Muscle of leg (tissue), 11 donors: ENCODE data around the gene KCTD11. TPM values are rescaled to one million over a fixed set of nuclear protein-coding genes. Genes with fewer than 3 reads are reported as not detected.

ENCODE experiments used
- DNase-seq: peaks from one replicate; pipeline ENCODE4 v3.0.0; 2013
- H3K27ac ChIP-seq: one replicate; pipeline ENCODE4 v1.5.1; 2013; ENCODE audit warnings: mild to moderate bottlenecking, low read length, control low read depth
- H3K27me3 ChIP-seq: one replicate; pipeline ENCODE4 v1.6.1; 2013; ENCODE audit warnings: low read length; ENCODE audit not compliant: control insufficient read depth, insufficient read depth
- H3K36me3 ChIP-seq: one replicate; pipeline ENCODE4 v1.6.1; 2013; ENCODE audit warnings: low read length; ENCODE audit not compliant: control insufficient read depth, insufficient read depth
- H3K4me1 ChIP-seq: one replicate; pipeline ENCODE4 v1.6.1; 2013; ENCODE audit warnings: low read length; ENCODE audit not compliant: control insufficient read depth, insufficient read depth
- H3K4me3 ChIP-seq: one replicate; pipeline ENCODE4 v1.5.1; 2013; ENCODE audit warnings: low read length, control low read depth
- H3K9me3 ChIP-seq: replicated peaks from 2 replicates; pipeline ENCODE4 v1.6.1; 2013; ENCODE audit warnings: low read depth, low read length; ENCODE audit not compliant: control insufficient read depth
- WGBS: methylation state at CpG from one replicate; pipeline ENCODE4 v1.1.5; 2013; ENCODE audit warnings: missing lambda C conversion rate; ENCODE audit not compliant: insufficient coverage; 5-methylcytosine and 5-hydroxymethylcytosine counted together
- polyA plus RNA-seq, 8 donors: library from polyadenylated mRNA; unstranded; fragments of 120-200 nt; gene quantifications; one replicate each; pipeline versions ENCODE4 v1.2.1 to v1.2.3, GENCODE V29; 2013; ENCODE audit warnings: inconsistent platforms in 1 of 8, low replicate concordance in 1 of 8; ENCODE audit not compliant: insufficient read length in 8 of 8, insufficient read depth in 1 of 8
- total RNA-seq: library from RNA; stranded (reverse); fragments of 120-200 nt; gene quantifications from one replicate; pipeline ENCODE4 v1.2.4, GENCODE V29; 2013

KCTD11 gene
- total and polyA plus RNA-seq, 9 donors: 4.7 to 10.5 (median 7.8) TPM

GRCh38 chr17:7389924-7390910, 38.3 kb downstream of the KCTD11 start:
- H3K4me3 ChIP-seq: no peak overlapping the region
- no peaks in the 10 kb centered on the region for H3K27me3 ChIP-seq
- H3K36me3 ChIP-seq: peaks cover 49% of the 10 kb centered on the region
- WGBS: 67% methylated on average over 8 of the region's 19 CpGs
- H3K9me3 ChIP-seq: no peaks in the 10 kb centered on the region
- DNase-seq: no peak
- peaks cover 23% of the 10 kb centered on the region for H3K4me1 ChIP-seq
- no peak overlapping the region for H3K27ac ChIP-seq

- H3K9me3 ChIP-seq: no peaks in the 10 kb centered on the region
- peaks cover 49% of the 10 kb centered on the region for H3K36me3 ChIP-seq
- DNase-seq: no peak
- WGBS: 53% methylated on average over 2 of the region's 2 CpGs
- no peak overlapping the region for H3K4me3 ChIP-seq
- H3K27me3 ChIP-seq: no peaks in the 10 kb centered on the region
- H3K27ac ChIP-seq: no peak overlapping the region
- H3K4me1 ChIP-seq: peaks cover 24% of the 10 kb centered on the region
Measured at GRCh38 chr17:7391307-7391706, 39.3 kb downstream of the KCTD11 start.

- peaks cover 39% of the 10 kb centered on the region for H3K36me3 ChIP-seq
- H3K27ac ChIP-seq: no peak overlapping the region
- DNase-seq: no peak
- H3K4me1 ChIP-seq: peaks cover 24% of the 10 kb centered on the region
- 35% methylated on average over 31 of the region's 42 CpGs for WGBS
- H3K9me3 ChIP-seq: no peaks in the 10 kb centered on the region
- no peaks in the 10 kb centered on the region for H3K27me3 ChIP-seq
- peak overlapping the region; percentile 93 for H3K4me3 ChIP-seq
Measured at GRCh38 chr17:7392696-7393612, 41.0 kb downstream of the KCTD11 start.

- Histone ChIP-seq H3K4me1 (peaks cover 24% of the 10 kb centered on the region), H3K36me3 (peaks cover 30% of the 10 kb centered on the region), H3K4me3 (peak overlapping the region; percentile 93), H3K9me3 (no peaks in the 10 kb centered on the region), H3K27me3 (no peaks in the 10 kb centered on the region), H3K27ac (peak overlapping the region; percentile 88)
- DNase-seq: peak; percentile 38
- 4% methylated on average over 43 of the region's 48 CpGs for WGBS
Measured at GRCh38 chr17:7393613-7394451, 41.9 kb downstream of the KCTD11 start.

GRCh38 chr17:7394452-7395191, 42.7 kb downstream of the KCTD11 start, which contains the start of gene PLSCR3:
Gene PLSCR3 (minus strand): TSS chr17:7394525. CDS start chr17:7394110, 415 bp downstream.
- peak; percentile 94 for DNase-seq
- Histone ChIP-seq H3K4me3 (peak within 1 kb of the TSS; percentile 93), H3K27me3 (no peaks in the 10 kb centered on the region), H3K9me3 (no peaks in the 10 kb centered on the region), H3K36me3 (peaks cover 23% of the 10 kb centered on the region), H3K27ac (peak within 1 kb of the TSS; percentile 88), H3K4me1 (peaks cover 24% of the 10 kb centered on the region)
- under 1% methylated on average over 70 of the region's 71 CpGs for WGBS

- Histone ChIP-seq H3K4me3 (no peak overlapping the region), H3K4me1 (peaks cover 21% of the 10 kb centered on the region), H3K27me3 (no peaks in the 10 kb centered on the region), H3K36me3 (peaks cover 12% of the 10 kb centered on the region), H3K27ac (no peak overlapping the region), H3K9me3 (no peaks in the 10 kb centered on the region)
- 84% methylated on average over 3 of the region's 4 CpGs for WGBS
- DNase-seq: no peak
Measured at GRCh38 chr17:7396147-7396546, 44.2 kb downstream of the KCTD11 start.

GRCh38 chr17:7398612-7399011, 46.6 kb downstream of the KCTD11 start:
- peaks cover 19% of the 10 kb centered on the region for H3K4me1 ChIP-seq
- H3K4me3 ChIP-seq: no peak overlapping the region
- no peaks in the 10 kb centered on the region for H3K27me3 ChIP-seq
- H3K9me3 ChIP-seq: no peaks in the 10 kb centered on the region
- H3K27ac ChIP-seq: no peak overlapping the region
- no peaks in the 10 kb centered on the region for H3K36me3 ChIP-seq
- WGBS: 100% methylated on average over 1 of the region's 2 CpGs
- DNase-seq: no peak

- WGBS: 12% methylated on average over 9 of the region's 16 CpGs
- no peak for DNase-seq
- peaks cover 26% of the 10 kb centered on the region for H3K4me1 ChIP-seq
- H3K36me3 ChIP-seq: no peaks in the 10 kb centered on the region
- peaks cover 8% of the 10 kb centered on the region for H3K27me3 ChIP-seq
- H3K27ac ChIP-seq: peak overlapping the region; percentile 98
- no peaks in the 10 kb centered on the region for H3K9me3 ChIP-seq
- peak overlapping the region; percentile 82 for H3K4me3 ChIP-seq
Measured at GRCh38 chr17:7403043-7403726, 51.2 kb downstream of the KCTD11 start.

- 0% methylated on average over 11 of the region's 13 CpGs for WGBS
- H3K4me3 ChIP-seq: peak overlapping the region; percentile 82
- no peak for DNase-seq
Measured at GRCh38 chr17:7403727-7403976, 51.7 kb downstream of the KCTD11 start.

More at GRCh38 chr17:7403727-7403976, 51.7 kb downstream of the KCTD11 start:
- Histone ChIP-seq H3K4me1 (peaks cover 26% of the 10 kb centered on the region), H3K36me3 (peaks cover 3% of the 10 kb centered on the region), H3K9me3 (no peaks in the 10 kb centered on the region), H3K27me3 (peaks cover 8% of the 10 kb centered on the region), H3K27ac (peak overlapping the region; percentile 98)
